ENCODE results near the gene ECM2.

Gene ECM2

GRCh38 chr9:92500725-92501124 lies 35.1 kb downstream of the ECM2 start:
- no peak for DNase-seq (ENCODE audit: low spot score)

- no peak for DNase-seq (ENCODE audit: low spot score)
Measured at GRCh38 chr9:92499701-92500100, 36.1 kb downstream of the ECM2 start.

- no peak for DNase-seq (ENCODE audit: low spot score)
Measured at GRCh38 chr9:92496396-92497176, 39.2 kb downstream of the ECM2 start.

- DNase-seq (ENCODE audit: low spot score): no peak
Measured at GRCh38 chr9:92494856-92495255, 40.9 kb downstream of the ECM2 start.

- no peak for DNase-seq (ENCODE audit: low spot score)
Measured at GRCh38 chr9:92493749-92494387, 41.9 kb downstream of the ECM2 start.

- no peak for DNase-seq (ENCODE audit: low spot score)
Measured at GRCh38 chr9:92492781-92493401, 42.9 kb downstream of the ECM2 start.

- DNase-seq (ENCODE audit: low spot score): peak; percentile 32
Measured at GRCh38 chr9:92488681-92489550, 46.9 kb downstream of the ECM2 start.

- no peak for DNase-seq (ENCODE audit: low spot score)
Measured at GRCh38 chr9:92486371-92486770, 49.4 kb downstream of the ECM2 start.

GRCh38 chr9:92484563-92484962 lies 51.2 kb downstream of the ECM2 start:
- DNase-seq (ENCODE audit: low spot score): no peak

GRCh38 chr9:92483627-92484545 lies 51.9 kb downstream of the ECM2 start:
- no peak for DNase-seq (ENCODE audit: low spot score)

GRCh38 chr9:92482805-92483204 lies 53.0 kb downstream of the ECM2 start:
- DNase-seq (ENCODE audit: low spot score): no peak

- peak; percentile 42 for DNase-seq (ENCODE audit: low spot score)
Measured at GRCh38 chr9:92482329-92482728, 53.5 kb downstream of the ECM2 start, which contains the start of gene ASPN. Gene ASPN, minus strand, starts transcription at chr9:92482506.

GRCh38 chr9:92480986-92481633 lies 54.7 kb downstream of the ECM2 start:
- no peak for DNase-seq (ENCODE audit: low spot score)

- no peak for DNase-seq (ENCODE audit: low spot score)
Measured at GRCh38 chr9:92480291-92480771, 55.5 kb downstream of the ECM2 start.

- no peak for DNase-seq (ENCODE audit: low spot score)
Measured at GRCh38 chr9:92479346-92479745, 56.4 kb downstream of the ECM2 start.

- DNase-seq (ENCODE audit: low spot score): no peak
Measured at GRCh38 chr9:92478783-92479182, 57.0 kb downstream of the ECM2 start.

- no peak for DNase-seq (ENCODE audit: low spot score)
Measured at GRCh38 chr9:92476962-92477361, 58.8 kb downstream of the ECM2 start.

- DNase-seq (ENCODE audit: low spot score): no peak
Measured at GRCh38 chr9:92474587-92474986, 61.2 kb downstream of the ECM2 start.

GRCh38 chr9:92468206-92468605 lies 67.6 kb downstream of the ECM2 start:
- DNase-seq (ENCODE audit: low spot score): peak; percentile 61

- no peak for DNase-seq (ENCODE audit: low spot score)
Measured at GRCh38 chr9:92467511-92467910, 68.3 kb downstream of the ECM2 start.

All from AG20443 (cell line).